ENCODE measurements around the gene NBEA.

Gene NBEA

DNA sequence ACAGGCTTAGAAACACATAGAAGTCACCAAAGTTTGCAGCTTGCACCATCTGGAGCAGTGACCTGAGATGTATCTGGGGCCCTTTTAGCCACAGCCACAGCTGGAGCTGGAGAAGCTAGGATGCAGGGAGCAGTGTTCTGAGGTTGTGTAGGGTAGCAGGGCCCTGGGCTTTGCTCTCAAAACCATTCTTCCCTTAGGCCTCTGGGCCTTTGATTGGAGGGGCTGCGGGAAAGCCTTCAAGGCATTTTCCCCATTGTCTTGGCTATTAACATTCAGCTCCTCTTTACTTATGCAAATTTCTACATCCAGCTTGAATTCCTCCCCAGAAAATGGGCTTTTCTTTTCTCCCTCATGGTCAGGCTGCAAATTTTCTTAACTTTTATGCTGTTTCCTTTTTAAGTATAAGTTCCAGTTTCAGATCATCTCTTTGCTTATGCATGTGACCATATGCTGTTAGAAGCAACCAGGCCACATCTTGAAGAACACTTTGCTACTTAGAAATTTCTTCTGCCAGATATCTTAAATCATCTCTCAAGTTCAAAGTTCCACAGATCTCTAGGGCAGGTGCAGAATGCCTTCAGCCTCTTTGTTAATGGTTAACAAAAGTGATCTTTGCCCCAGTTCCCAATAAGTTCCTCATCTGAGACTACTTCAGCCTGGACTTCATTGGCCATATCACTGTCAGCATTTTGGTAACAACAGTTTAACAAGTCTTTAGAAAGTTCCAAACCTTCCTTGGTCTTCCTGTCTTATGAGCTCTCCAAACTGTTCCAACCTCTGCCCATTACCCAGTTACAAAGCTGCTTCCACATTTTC is 48.5 kb downstream of the NBEA start:
- TF ChIP-seq, protein P1, sequence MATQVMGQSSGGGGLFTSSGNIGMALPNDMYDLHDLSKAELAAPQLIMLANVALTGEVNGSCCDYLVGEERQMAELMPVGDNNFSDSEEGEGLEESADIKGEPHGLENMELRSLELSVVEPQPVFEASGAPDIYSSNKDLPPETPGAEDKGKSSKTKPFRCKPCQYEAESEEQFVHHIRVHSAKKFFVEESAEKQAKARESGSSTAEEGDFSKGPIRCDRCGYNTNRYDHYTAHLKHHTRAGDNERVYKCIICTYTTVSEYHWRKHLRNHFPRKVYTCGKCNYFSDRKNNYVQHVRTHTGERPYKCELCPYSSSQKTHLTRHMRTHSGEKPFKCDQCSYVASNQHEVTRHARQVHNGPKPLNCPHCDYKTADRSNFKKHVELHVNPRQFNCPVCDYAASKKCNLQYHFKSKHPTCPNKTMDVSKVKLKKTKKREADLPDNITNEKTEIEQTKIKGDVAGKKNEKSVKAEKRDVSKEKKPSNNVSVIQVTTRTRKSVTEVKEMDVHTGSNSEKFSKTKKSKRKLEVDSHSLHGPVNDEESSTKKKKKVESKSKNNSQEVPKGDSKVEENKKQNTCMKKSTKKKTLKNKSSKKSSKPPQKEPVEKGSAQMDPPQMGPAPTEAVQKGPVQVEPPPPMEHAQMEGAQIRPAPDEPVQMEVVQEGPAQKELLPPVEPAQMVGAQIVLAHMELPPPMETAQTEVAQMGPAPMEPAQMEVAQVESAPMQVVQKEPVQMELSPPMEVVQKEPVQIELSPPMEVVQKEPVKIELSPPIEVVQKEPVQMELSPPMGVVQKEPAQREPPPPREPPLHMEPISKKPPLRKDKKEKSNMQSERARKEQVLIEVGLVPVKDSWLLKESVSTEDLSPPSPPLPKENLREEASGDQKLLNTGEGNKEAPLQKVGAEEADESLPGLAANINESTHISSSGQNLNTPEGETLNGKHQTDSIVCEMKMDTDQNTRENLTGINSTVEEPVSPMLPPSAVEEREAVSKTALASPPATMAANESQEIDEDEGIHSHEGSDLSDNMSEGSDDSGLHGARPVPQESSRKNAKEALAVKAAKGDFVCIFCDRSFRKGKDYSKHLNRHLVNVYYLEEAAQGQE (IDR thresholded peaks at IDR 0.05; ENCODE audit: low read depth): no peak
- TF ChIP-seq, protein P2, sequence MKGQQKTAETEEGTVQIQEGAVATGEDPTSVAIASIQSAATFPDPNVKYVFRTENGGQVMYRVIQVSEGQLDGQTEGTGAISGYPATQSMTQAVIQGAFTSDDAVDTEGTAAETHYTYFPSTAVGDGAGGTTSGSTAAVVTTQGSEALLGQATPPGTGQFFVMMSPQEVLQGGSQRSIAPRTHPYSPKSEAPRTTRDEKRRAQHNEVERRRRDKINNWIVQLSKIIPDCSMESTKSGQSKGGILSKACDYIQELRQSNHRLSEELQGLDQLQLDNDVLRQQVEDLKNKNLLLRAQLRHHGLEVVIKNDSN (IDR thresholded peaks at IDR 0.05): no peak
- no peak for TF ChIP-seq NFIC (IDR thresholded peaks at IDR 0.05)
- TF ChIP-seq RAD21 (IDR thresholded peaks at IDR 0.05; ENCODE audit: low read depth): no peak
- TF ChIP-seq TCF12 (IDR thresholded peaks at IDR 0.05; ENCODE audit: low read depth): no peak
- no peak for TF ChIP-seq TEAD4 (IDR thresholded peaks at IDR 0.05)
- TF ChIP-seq FOXM1 (IDR thresholded peaks at IDR 0.05; ENCODE audit: borderline replicate concordance, low read depth): no peak
- no peak for TF ChIP-seq EP300 (IDR thresholded peaks at IDR 0.05; ENCODE audit: borderline replicate concordance)
- no peak for TF ChIP-seq CREB1 (IDR thresholded peaks at IDR 0.05; ENCODE audit: low read depth)
- TF ChIP-seq CEBPB (IDR thresholded peaks at IDR 0.05): no peak
- TF ChIP-seq, protein P3, sequence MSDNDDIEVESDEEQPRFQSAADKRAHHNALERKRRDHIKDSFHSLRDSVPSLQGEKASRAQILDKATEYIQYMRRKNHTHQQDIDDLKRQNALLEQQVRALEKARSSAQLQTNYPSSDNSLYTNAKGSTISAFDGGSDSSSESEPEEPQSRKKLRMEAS (IDR thresholded peaks at IDR 0.05): no peak
- TF ChIP-seq YY1 (IDR thresholded peaks at IDR 0.05; ENCODE audit: low read depth): no peak
- TF ChIP-seq EGR1 (IDR thresholded peaks at IDR 0.05): no peak
- TF ChIP-seq TAF1 (IDR thresholded peaks at IDR 0.05; ENCODE audit: low read depth): no peak

DNA sequence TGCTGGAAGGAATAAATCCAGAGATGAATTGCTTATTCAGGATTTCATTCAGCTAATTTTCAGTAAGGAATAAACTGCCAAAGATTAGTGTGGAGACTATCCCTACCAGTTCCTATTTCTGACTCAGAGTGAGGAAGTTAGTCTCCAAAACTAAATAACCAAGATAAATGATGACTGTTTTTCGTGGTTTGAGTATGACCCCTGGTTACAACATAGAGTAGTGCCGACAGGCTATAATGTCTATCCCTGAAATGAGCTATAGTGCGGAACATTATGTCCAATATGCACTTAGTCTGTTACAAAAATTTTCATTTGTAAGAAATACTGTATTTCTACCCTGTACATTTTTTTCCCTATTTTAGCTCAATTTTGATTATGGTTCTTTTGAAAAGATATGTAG is 51.4 kb downstream of the NBEA start:
- TF ChIP-seq RAD21 (IDR thresholded peaks at IDR 0.05; ENCODE audit: low read depth) (no peak), TCF12 (IDR thresholded peaks at IDR 0.05; ENCODE audit: low read depth) (no peak), CREB1 (IDR thresholded peaks at IDR 0.05; ENCODE audit: low read depth) (no peak), TEAD4 (IDR thresholded peaks at IDR 0.05) (no peak), ZBTB7A (IDR thresholded peaks at IDR 0.05; ENCODE audit: low read depth) (no peak), NFIC (IDR thresholded peaks at IDR 0.05) (no peak), CEBPB (IDR thresholded peaks at IDR 0.05) (no peak), EGR1 (IDR thresholded peaks at IDR 0.05) (no peak), EP300 (IDR thresholded peaks at IDR 0.05; ENCODE audit: borderline replicate concordance) (no peak), TAF1 (IDR thresholded peaks at IDR 0.05; ENCODE audit: low read depth) (no peak), YY1 (IDR thresholded peaks at IDR 0.05; ENCODE audit: low read depth) (no peak), FOXM1 (IDR thresholded peaks at IDR 0.05; ENCODE audit: borderline replicate concordance, low read depth) (no peak)
- TF ChIP-seq, protein P2 (IDR thresholded peaks at IDR 0.05): no peak
- TF ChIP-seq, protein P1 (IDR thresholded peaks at IDR 0.05; ENCODE audit: low read depth): no peak
- TF ChIP-seq, protein P3 (IDR thresholded peaks at IDR 0.05): no peak

DNA sequence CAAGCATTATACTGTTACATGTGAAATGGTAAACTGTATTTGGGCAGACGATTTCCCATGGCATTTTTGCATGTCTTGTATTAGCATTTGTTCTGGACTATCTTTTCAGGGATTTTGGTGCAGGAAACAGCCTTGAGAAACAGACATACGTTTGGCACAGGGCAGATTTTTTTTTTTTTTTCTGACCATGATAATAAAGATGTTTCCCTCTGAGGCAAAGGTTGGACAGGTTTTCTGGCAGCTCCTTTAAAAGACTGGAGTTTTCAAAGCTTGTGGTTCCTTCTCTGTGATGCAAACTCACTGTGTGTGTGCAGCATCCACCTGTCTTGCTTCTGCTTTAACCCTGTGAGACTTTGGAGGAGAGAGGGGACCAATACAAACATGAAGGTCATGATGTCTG is 63.0 kb downstream of the NBEA start:
- TF ChIP-seq CEBPB (IDR thresholded peaks at IDR 0.05) (no peak), TAF1 (IDR thresholded peaks at IDR 0.05; ENCODE audit: low read depth) (no peak), NFIC (IDR thresholded peaks at IDR 0.05) (no peak), RAD21 (IDR thresholded peaks at IDR 0.05; ENCODE audit: low read depth) (no peak), TCF12 (IDR thresholded peaks at IDR 0.05; ENCODE audit: low read depth) (no peak), FOXM1 (IDR thresholded peaks at IDR 0.05; ENCODE audit: borderline replicate concordance, low read depth) (no peak), EGR1 (IDR thresholded peaks at IDR 0.05) (no peak), CREB1 (IDR thresholded peaks at IDR 0.05; ENCODE audit: low read depth) (no peak)
- TF ChIP-seq, protein P1 (IDR thresholded peaks at IDR 0.05; ENCODE audit: low read depth): no peak

DNA sequence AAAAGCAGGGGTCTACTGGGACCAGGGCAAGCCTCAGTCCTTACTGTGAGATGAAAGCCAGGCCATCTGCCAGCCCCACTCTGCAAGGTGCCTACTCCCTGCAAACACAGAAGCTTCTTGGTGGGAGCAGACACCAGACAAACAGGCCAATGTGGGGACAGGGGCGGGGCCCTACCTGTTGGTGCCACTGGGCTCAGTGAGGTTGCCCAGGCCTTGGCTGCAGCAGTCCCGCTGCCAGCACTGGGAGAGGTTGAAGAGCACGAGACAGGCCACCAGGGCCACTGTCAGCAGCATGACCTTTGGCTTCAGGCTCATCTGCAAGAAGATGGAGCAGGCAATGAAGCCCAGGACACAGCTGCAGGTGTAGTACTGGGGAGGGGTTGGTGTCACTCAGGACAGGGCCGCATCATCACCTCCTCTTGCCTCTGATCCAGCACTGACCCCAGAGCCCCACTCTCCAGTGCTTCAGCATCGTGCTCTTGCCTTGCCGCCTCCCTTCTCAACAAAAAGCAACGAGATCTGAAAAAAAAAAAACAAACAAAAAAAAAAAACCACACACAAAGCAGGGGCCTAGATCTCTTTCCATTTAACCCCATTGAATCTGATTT is 72.6 kb downstream of the NBEA start:
- TF ChIP-seq NFIC (IDR thresholded peaks at IDR 0.05) (no peak), CREB1 (IDR thresholded peaks at IDR 0.05; ENCODE audit: low read depth) (no peak), ZBTB7A (IDR thresholded peaks at IDR 0.05; ENCODE audit: low read depth) (no peak), FOXM1 (IDR thresholded peaks at IDR 0.05; ENCODE audit: borderline replicate concordance, low read depth) (no peak), TAF1 (IDR thresholded peaks at IDR 0.05; ENCODE audit: low read depth) (no peak), TEAD4 (IDR thresholded peaks at IDR 0.05) (no peak), RAD21 (IDR thresholded peaks at IDR 0.05; ENCODE audit: low read depth) (no peak), YY1 (IDR thresholded peaks at IDR 0.05; ENCODE audit: low read depth) (no peak), TCF12 (IDR thresholded peaks at IDR 0.05; ENCODE audit: low read depth) (no peak)
- TF ChIP-seq, protein P1 (IDR thresholded peaks at IDR 0.05; ENCODE audit: low read depth): no peak

Measured in Ishikawa (cell line).